Osteocyte (in vitro differentiated cells): ENCODE measurements around the gene PRSS1. TPM values are rescaled to one million over a fixed set of nuclear protein-coding genes. Genes with fewer than 3 reads are reported as not detected.
A peak's percentile ranks its signal among the peaks of the same experiment; 100 is the strongest.

Source experiments
- DNase-seq: peaks from one replicate; pipeline ENCODE4 v3.0.0; 2021; ENCODE audit warnings: mixed read lengths; ENCODE audit not compliant: unreplicated experiment; ENCODE audit errors: extremely low spot score
- H3K27ac Mint-ChIP-seq: one replicate; pipeline ENCODE4 v1.8.0; 2021; ENCODE audit warnings: mild to moderate bottlenecking, mixed read lengths; ENCODE audit not compliant: unreplicated experiment
- H3K27me3 Mint-ChIP-seq: one replicate; pipeline ENCODE4 v1.8.0; 2021; ENCODE audit warnings: mixed read lengths; ENCODE audit not compliant: unreplicated experiment
- H3K36me3 Mint-ChIP-seq: one replicate; pipeline ENCODE4 v1.8.0; 2021; ENCODE audit warnings: mixed read lengths; ENCODE audit not compliant: unreplicated experiment
- H3K4me1 Mint-ChIP-seq: one replicate; pipeline ENCODE4 v1.8.0; 2021; ENCODE audit warnings: mixed read lengths; ENCODE audit not compliant: unreplicated experiment
- H3K4me3 Mint-ChIP-seq: one replicate; pipeline ENCODE4 v1.8.0; 2021; ENCODE audit warnings: mild to moderate bottlenecking, moderate library complexity, mixed read lengths; ENCODE audit not compliant: unreplicated experiment
- H3K9me3 Mint-ChIP-seq: one replicate; pipeline ENCODE4 v1.8.0; 2021; ENCODE audit warnings: mixed read lengths; ENCODE audit not compliant: unreplicated experiment
- CTCF ChIP-seq: fragments of 200-600 bp; sonication (generic); IDR thresholded peaks from 2 replicates; pipeline ENCODE4 v1.5.0; 2021; ENCODE audit warnings: antibody characterized with exemption, mild to moderate bottlenecking, moderate library complexity
- total RNA-seq: library from RNA; stranded (reverse); gene quantifications from 2 replicates; pipeline ENCODE4 v1.2.1, GENCODE V29; 2021

The PRSS1 gene
- total RNA-seq, 1 donor from 2014 or later = not detected

GRCh38 chr7:142711746-142712616, 37.3 kb upstream of the PRSS1 start:
- Mint-ChIP-seq H3K9me3 (no peaks in the 10 kb centered on the region), H3K4me1 (no peaks in the 10 kb centered on the region), H3K4me3 (no peak overlapping the region), H3K27ac (no peak overlapping the region), H3K27me3 (peaks cover 12% of the 10 kb centered on the region), H3K36me3 (no peaks in the 10 kb centered on the region)
- peak; percentile 54 for TF ChIP-seq CTCF
- DNase-seq = no peak

GRCh38 chr7:142712617-142712957, 36.7 kb upstream of the PRSS1 start:
- Mint-ChIP-seq H3K27me3 (peaks cover 11% of the 10 kb centered on the region), H3K9me3 (no peaks in the 10 kb centered on the region), H3K4me1 (no peaks in the 10 kb centered on the region), H3K36me3 (no peaks in the 10 kb centered on the region), H3K27ac (no peak overlapping the region), H3K4me3 (no peak overlapping the region)
- no peak for TF ChIP-seq CTCF
- DNase-seq = no peak

- Mint-ChIP-seq H3K4me1 (no peaks in the 10 kb centered on the region), H3K36me3 (no peaks in the 10 kb centered on the region), H3K27ac (no peak overlapping the region), H3K9me3 (no peaks in the 10 kb centered on the region), H3K4me3 (no peak overlapping the region), H3K27me3 (peaks cover 10% of the 10 kb centered on the region)
- no peak for DNase-seq
- no peak for TF ChIP-seq CTCF
Measured at GRCh38 chr7:142714375-142714774, 34.9 kb upstream of the PRSS1 start.

GRCh38 chr7:142716596-142716995, 32.7 kb upstream of the PRSS1 start:
- Mint-ChIP-seq H3K27me3 (peaks cover 11% of the 10 kb centered on the region), H3K36me3 (no peaks in the 10 kb centered on the region), H3K9me3 (no peaks in the 10 kb centered on the region), H3K27ac (no peak overlapping the region), H3K4me1 (no peaks in the 10 kb centered on the region), H3K4me3 (no peak overlapping the region)
- no peak for TF ChIP-seq CTCF
- DNase-seq = no peak

GRCh38 chr7:142717453-142717852, 31.8 kb upstream of the PRSS1 start:
- H3K27ac Mint-ChIP-seq = no peak overlapping the region
- TF ChIP-seq CTCF = no peak
- no peaks in the 10 kb centered on the region for H3K9me3 Mint-ChIP-seq

More at GRCh38 chr7:142717453-142717852, 31.8 kb upstream of the PRSS1 start:
- H3K27me3 Mint-ChIP-seq = peaks cover 13% of the 10 kb centered on the region
- H3K4me3 Mint-ChIP-seq = no peak overlapping the region
- no peaks in the 10 kb centered on the region for H3K4me1 Mint-ChIP-seq
- DNase-seq = no peak
- H3K36me3 Mint-ChIP-seq = no peaks in the 10 kb centered on the region
